HepG2 (cell line): ENCODE results near the gene CNNM1. TPM values are rescaled to one million over a fixed set of nuclear protein-coding genes. Genes with fewer than 3 reads are reported as not detected.

Experiments used
- CHD4 ChIP-seq: fragments of 200-600 bp; sonication (generic); IDR thresholded peaks from 2 replicates; pipeline ENCODE4 v1.7.0; 2017; ENCODE audit warnings: mild to moderate bottlenecking, low read length, borderline replicate concordance
- PCBP1 ChIP-seq: fragments of 200-400 bp; formaldehyde crosslinking; IDR thresholded peaks from 2 replicates; pipeline ENCODE4 v1.6.1; 2017; ENCODE audit warnings: mild to moderate bottlenecking, low read depth, low read length, borderline replicate concordance
- POLR2G ChIP-seq: fragments of 200-400 bp; formaldehyde crosslinking; IDR thresholded peaks from 2 replicates; pipeline ENCODE4 v1.6.1; 2018; ENCODE audit warnings: mild to moderate bottlenecking, low read depth, low read length, moderate library complexity
- PTBP1 ChIP-seq: fragments of 200-400 bp; formaldehyde crosslinking; IDR thresholded peaks from 2 replicates; pipeline ENCODE4 v1.6.1; 2018; ENCODE audit warnings: low read length, low read depth; ENCODE audit not compliant: poor library complexity, severe bottlenecking
- SIX4 ChIP-seq: sonication (generic); formaldehyde crosslinking; IDR thresholded peaks from 2 replicates; pipeline ENCODE4 v1.4.0; 2020; ENCODE audit warnings: missing genetic modification reagents
- YEATS4 ChIP-seq: sonication (generic); formaldehyde crosslinking; IDR thresholded peaks from 2 replicates; pipeline ENCODE4 v1.4.0; 2020; ENCODE audit warnings: missing genetic modification reagents, borderline replicate concordance
- ZBTB8A ChIP-seq: sonication (generic); formaldehyde crosslinking; IDR thresholded peaks from 2 replicates; pipeline ENCODE4 v1.4.0; 2020; ENCODE audit warnings: mild to moderate bottlenecking, low read depth, missing genetic modification reagents, borderline replicate concordance
- ZNF224 ChIP-seq: sonication (generic); formaldehyde crosslinking; IDR thresholded peaks from 2 replicates; pipeline ENCODE4 v1.5.0; 2020; ENCODE audit warnings: mild to moderate bottlenecking, missing genetic modification reagents
- ZNF256 ChIP-seq: sonication (generic); formaldehyde crosslinking; conservative IDR thresholded peaks from 2 replicates; pipeline ENCODE4 v1.4.0; 2020; ENCODE audit warnings: missing genetic modification reagents
- ZSCAN21 ChIP-seq: sonication (generic); formaldehyde crosslinking; IDR thresholded peaks from 2 replicates; pipeline ENCODE4 v1.8.0; 2022; ENCODE audit warnings: mild to moderate bottlenecking, missing genetic modification reagents, moderate library complexity, borderline replicate concordance
- polyA plus RNA-seq, 8 experiments: library from polyadenylated mRNA; depleted of rRNA in 3 of 8; stranded (reverse) in 7 of 8; unstranded in 1 of 8; fragments of >200 nt; fragmentation: Illumina TruSeq in 4 of 8; extraction: Trizol in 4 of 8; gene quantifications; 2 replicates each; pipeline versions ENCODE4 v1.2.1 to v1.2.3, GENCODE V29; 2011 to 2016; ENCODE audit warnings: low read depth in 4 of 8, missing spikeins in 1 of 8, mixed read lengths in 1 of 8; ENCODE audit not compliant: insufficient read depth in 1 of 8
- total RNA-seq, 5 experiments: library from RNA; depleted of rRNA; stranded (reverse); fragments of >200 nt; fragmentation: Illumina TruSeq; extraction: Trizol; gene quantifications; 2 replicates each; pipeline ENCODE4 v1.2.3, GENCODE V29; 2016; ENCODE audit warnings: low read depth in 1 of 5
- TF ChIP-seq, protein P1 (sequence below): sonication (generic); formaldehyde crosslinking; IDR thresholded peaks from 2 replicates; pipeline ENCODE4 v1.4.0; 2020; ENCODE audit warnings: missing genetic modification reagents, borderline replicate concordance
- TF ChIP-seq, protein P2 (sequence below): sonication (generic); formaldehyde crosslinking; IDR thresholded peaks from 2 replicates; pipeline ENCODE4 v1.4.0; 2020; ENCODE audit warnings: missing genetic modification reagents
- TF ChIP-seq, protein P3 (sequence below): sonication (generic); formaldehyde crosslinking; conservative IDR thresholded peaks from 2 replicates; pipeline ENCODE4 v1.4.0; 2020; ENCODE audit warnings: mild to moderate bottlenecking, missing genetic modification reagents, moderate library complexity

Gene CNNM1
- total and polyA plus RNA-seq, 2 of the 13 experiments (the other 11 are each of a cell fraction or from before 2014, with no cell fraction given), result 4.3 to 9.6 TPM

DNA sequence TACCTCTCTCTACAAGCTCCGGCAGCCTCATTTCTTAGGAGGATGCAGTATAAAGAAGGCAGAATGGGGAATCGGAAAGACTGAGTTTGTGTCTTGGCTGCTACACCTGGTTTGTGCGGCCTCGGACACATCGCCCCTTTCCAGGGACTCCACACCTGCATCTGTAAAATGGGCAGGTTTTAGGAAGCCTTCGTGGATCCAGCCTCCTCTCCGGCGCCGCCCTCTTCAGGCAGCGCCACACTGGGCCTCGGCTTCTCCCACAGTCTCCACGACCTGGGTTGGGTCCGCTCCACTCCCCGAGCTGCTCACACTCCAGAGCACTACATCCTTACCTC is 100.9 kb downstream of the CNNM1 start (continued):
- TF ChIP-seq, protein P1, sequence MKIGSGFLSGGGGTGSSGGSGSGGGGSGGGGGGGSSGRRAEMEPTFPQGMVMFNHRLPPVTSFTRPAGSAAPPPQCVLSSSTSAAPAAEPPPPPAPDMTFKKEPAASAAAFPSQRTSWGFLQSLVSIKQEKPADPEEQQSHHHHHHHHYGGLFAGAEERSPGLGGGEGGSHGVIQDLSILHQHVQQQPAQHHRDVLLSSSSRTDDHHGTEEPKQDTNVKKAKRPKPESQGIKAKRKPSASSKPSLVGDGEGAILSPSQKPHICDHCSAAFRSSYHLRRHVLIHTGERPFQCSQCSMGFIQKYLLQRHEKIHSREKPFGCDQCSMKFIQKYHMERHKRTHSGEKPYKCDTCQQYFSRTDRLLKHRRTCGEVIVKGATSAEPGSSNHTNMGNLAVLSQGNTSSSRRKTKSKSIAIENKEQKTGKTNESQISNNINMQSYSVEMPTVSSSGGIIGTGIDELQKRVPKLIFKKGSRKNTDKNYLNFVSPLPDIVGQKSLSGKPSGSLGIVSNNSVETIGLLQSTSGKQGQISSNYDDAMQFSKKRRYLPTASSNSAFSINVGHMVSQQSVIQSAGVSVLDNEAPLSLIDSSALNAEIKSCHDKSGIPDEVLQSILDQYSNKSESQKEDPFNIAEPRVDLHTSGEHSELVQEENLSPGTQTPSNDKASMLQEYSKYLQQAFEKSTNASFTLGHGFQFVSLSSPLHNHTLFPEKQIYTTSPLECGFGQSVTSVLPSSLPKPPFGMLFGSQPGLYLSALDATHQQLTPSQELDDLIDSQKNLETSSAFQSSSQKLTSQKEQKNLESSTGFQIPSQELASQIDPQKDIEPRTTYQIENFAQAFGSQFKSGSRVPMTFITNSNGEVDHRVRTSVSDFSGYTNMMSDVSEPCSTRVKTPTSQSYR (CRISPR knock-in tag), result no peak
- TF ChIP-seq, protein P2, sequence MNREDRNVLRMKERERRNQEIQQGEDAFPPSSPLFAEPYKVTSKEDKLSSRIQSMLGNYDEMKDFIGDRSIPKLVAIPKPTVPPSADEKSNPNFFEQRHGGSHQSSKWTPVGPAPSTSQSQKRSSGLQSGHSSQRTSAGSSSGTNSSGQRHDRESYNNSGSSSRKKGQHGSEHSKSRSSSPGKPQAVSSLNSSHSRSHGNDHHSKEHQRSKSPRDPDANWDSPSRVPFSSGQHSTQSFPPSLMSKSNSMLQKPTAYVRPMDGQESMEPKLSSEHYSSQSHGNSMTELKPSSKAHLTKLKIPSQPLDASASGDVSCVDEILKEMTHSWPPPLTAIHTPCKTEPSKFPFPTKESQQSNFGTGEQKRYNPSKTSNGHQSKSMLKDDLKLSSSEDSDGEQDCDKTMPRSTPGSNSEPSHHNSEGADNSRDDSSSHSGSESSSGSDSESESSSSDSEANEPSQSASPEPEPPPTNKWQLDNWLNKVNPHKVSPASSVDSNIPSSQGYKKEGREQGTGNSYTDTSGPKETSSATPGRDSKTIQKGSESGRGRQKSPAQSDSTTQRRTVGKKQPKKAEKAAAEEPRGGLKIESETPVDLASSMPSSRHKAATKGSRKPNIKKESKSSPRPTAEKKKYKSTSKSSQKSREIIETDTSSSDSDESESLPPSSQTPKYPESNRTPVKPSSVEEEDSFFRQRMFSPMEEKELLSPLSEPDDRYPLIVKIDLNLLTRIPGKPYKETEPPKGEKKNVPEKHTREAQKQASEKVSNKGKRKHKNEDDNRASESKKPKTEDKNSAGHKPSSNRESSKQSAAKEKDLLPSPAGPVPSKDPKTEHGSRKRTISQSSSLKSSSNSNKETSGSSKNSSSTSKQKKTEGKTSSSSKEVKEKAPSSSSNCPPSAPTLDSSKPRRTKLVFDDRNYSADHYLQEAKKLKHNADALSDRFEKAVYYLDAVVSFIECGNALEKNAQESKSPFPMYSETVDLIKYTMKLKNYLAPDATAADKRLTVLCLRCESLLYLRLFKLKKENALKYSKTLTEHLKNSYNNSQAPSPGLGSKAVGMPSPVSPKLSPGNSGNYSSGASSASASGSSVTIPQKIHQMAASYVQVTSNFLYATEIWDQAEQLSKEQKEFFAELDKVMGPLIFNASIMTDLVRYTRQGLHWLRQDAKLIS (CRISPR knock-in tag), result peak; percentile 70; the same call in 1 of the 2 replicates
- TF ChIP-seq ZBTB8A (CRISPR knock-in tag) (no peak), SIX4 (no peak), CHD4 (peak; percentile 44; the same call in 1 of the 2 replicates), PCBP1 (no peak), ZNF256 (CRISPR knock-in tag) (0 out of 2 replicates have a peak, but pooled peaks have one; percentile 61), YEATS4 (0 out of 2 replicates have a peak, but pooled peaks have one; percentile 3), ZNF224 (no peak), PTBP1 (peak; percentile 69), POLR2G (no peak), ZSCAN21 (CRISPR knock-in tag) (no peak)
- TF ChIP-seq, protein P3, sequence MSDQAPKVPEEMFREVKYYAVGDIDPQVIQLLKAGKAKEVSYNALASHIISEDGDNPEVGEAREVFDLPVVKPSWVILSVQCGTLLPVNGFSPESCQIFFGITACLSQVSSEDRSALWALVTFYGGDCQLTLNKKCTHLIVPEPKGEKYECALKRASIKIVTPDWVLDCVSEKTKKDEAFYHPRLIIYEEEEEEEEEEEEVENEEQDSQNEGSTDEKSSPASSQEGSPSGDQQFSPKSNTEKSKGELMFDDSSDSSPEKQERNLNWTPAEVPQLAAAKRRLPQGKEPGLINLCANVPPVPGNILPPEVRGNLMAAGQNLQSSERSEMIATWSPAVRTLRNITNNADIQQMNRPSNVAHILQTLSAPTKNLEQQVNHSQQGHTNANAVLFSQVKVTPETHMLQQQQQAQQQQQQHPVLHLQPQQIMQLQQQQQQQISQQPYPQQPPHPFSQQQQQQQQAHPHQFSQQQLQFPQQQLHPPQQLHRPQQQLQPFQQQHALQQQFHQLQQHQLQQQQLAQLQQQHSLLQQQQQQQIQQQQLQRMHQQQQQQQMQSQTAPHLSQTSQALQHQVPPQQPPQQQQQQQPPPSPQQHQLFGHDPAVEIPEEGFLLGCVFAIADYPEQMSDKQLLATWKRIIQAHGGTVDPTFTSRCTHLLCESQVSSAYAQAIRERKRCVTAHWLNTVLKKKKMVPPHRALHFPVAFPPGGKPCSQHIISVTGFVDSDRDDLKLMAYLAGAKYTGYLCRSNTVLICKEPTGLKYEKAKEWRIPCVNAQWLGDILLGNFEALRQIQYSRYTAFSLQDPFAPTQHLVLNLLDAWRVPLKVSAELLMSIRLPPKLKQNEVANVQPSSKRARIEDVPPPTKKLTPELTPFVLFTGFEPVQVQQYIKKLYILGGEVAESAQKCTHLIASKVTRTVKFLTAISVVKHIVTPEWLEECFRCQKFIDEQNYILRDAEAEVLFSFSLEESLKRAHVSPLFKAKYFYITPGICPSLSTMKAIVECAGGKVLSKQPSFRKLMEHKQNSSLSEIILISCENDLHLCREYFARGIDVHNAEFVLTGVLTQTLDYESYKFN, result no peak
